ENCODE data around the gene GPX5.

GPX5 gene

DNA sequence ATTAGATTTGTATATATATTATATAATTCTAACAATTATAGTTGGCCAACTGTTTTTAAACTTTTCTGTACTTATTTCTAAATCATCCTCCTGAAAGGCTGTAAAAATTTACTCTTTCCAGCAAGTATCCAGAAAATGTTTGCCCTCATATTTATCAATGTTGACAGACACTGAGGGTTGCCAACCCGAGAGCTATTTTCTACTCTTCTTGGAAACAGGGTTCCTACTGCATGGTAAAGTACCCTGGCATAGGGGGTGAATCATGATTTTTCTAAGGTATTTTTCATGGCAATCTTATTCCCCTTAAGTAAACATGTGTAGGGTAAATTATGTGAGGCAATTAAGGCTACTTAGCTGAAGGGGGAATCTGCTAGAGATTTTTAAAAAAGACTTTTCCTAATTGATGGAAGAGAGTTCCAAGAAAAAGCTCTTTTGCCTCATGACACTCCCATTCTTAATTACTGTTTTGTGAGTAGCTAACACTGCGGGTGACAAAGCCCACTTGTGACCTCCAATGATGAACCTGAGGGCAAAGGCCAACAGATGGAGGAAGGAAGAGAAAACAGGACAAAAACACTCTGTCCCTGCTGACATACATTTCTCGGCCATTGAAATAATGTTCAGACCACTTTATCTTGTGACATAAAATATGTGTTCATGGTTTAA is 37.9 kb downstream of the GPX5 start:
- TF ChIP-seq, protein P1, sequence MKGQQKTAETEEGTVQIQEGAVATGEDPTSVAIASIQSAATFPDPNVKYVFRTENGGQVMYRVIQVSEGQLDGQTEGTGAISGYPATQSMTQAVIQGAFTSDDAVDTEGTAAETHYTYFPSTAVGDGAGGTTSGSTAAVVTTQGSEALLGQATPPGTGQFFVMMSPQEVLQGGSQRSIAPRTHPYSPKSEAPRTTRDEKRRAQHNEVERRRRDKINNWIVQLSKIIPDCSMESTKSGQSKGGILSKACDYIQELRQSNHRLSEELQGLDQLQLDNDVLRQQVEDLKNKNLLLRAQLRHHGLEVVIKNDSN (IDR thresholded peaks at IDR 0.05), result no peak
- TF ChIP-seq CEBPB (IDR thresholded peaks at IDR 0.05) (no peak), RAD21 (IDR thresholded peaks at IDR 0.05; ENCODE audit: low read depth) (no peak), CREB1 (IDR thresholded peaks at IDR 0.05; ENCODE audit: low read depth) (no peak), TCF12 (IDR thresholded peaks at IDR 0.05; ENCODE audit: low read depth) (no peak), TAF1 (IDR thresholded peaks at IDR 0.05; ENCODE audit: low read depth) (no peak)

DNA sequence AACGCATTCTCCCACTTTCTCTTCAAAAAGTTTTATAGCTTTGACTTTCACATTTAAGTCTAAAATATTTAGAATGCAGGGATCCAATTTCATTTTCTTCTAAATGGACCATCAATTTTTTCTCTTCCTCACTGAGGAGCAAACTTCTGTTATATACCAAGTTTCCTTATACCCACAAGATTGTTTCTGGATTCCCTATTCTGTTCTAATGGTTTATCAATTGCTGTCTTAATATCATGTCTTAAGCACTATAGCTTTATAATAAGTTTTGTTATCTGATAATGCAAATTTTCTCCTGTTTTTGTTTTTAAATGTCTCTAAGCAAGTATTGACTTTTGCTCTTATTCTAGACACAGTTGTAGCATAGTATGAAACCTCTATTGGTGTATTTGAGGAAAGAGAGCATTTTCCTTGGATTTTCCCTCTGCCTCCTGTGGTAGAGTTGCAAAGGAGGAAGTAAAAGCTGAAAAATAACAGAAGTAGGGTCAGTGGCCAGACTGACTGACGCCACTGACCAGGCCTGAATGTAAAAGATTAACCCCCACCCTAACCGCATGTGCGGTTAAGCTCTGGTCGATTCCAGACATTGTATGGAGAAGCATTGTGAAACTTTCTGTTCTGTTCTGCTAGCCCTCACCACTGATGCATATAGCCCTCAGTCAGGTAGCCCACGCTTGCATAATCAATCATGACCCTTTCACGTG is 40.3 kb downstream of the GPX5 start:
- TF ChIP-seq TAF1 (IDR thresholded peaks at IDR 0.05; ENCODE audit: low read depth) (no peak), TEAD4 (IDR thresholded peaks at IDR 0.05) (no peak), EGR1 (IDR thresholded peaks at IDR 0.05) (no peak), TCF12 (IDR thresholded peaks at IDR 0.05; ENCODE audit: low read depth) (no peak), ZBTB7A (IDR thresholded peaks at IDR 0.05; ENCODE audit: low read depth) (no peak), CREB1 (IDR thresholded peaks at IDR 0.05; ENCODE audit: low read depth) (no peak), NFIC (IDR thresholded peaks at IDR 0.05) (no peak), EP300 (IDR thresholded peaks at IDR 0.05; ENCODE audit: borderline replicate concordance) (no peak), YY1 (IDR thresholded peaks at IDR 0.05; ENCODE audit: low read depth) (no peak), RAD21 (IDR thresholded peaks at IDR 0.05; ENCODE audit: low read depth) (no peak), CEBPB (IDR thresholded peaks at IDR 0.05) (no peak), FOXM1 (IDR thresholded peaks at IDR 0.05; ENCODE audit: borderline replicate concordance, low read depth) (no peak)
- TF ChIP-seq, protein P2, sequence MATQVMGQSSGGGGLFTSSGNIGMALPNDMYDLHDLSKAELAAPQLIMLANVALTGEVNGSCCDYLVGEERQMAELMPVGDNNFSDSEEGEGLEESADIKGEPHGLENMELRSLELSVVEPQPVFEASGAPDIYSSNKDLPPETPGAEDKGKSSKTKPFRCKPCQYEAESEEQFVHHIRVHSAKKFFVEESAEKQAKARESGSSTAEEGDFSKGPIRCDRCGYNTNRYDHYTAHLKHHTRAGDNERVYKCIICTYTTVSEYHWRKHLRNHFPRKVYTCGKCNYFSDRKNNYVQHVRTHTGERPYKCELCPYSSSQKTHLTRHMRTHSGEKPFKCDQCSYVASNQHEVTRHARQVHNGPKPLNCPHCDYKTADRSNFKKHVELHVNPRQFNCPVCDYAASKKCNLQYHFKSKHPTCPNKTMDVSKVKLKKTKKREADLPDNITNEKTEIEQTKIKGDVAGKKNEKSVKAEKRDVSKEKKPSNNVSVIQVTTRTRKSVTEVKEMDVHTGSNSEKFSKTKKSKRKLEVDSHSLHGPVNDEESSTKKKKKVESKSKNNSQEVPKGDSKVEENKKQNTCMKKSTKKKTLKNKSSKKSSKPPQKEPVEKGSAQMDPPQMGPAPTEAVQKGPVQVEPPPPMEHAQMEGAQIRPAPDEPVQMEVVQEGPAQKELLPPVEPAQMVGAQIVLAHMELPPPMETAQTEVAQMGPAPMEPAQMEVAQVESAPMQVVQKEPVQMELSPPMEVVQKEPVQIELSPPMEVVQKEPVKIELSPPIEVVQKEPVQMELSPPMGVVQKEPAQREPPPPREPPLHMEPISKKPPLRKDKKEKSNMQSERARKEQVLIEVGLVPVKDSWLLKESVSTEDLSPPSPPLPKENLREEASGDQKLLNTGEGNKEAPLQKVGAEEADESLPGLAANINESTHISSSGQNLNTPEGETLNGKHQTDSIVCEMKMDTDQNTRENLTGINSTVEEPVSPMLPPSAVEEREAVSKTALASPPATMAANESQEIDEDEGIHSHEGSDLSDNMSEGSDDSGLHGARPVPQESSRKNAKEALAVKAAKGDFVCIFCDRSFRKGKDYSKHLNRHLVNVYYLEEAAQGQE (IDR thresholded peaks at IDR 0.05; ENCODE audit: low read depth), result no peak
- TF ChIP-seq, protein P3, sequence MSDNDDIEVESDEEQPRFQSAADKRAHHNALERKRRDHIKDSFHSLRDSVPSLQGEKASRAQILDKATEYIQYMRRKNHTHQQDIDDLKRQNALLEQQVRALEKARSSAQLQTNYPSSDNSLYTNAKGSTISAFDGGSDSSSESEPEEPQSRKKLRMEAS (IDR thresholded peaks at IDR 0.05), result no peak
- TF ChIP-seq, protein P1 (IDR thresholded peaks at IDR 0.05), result no peak

DNA sequence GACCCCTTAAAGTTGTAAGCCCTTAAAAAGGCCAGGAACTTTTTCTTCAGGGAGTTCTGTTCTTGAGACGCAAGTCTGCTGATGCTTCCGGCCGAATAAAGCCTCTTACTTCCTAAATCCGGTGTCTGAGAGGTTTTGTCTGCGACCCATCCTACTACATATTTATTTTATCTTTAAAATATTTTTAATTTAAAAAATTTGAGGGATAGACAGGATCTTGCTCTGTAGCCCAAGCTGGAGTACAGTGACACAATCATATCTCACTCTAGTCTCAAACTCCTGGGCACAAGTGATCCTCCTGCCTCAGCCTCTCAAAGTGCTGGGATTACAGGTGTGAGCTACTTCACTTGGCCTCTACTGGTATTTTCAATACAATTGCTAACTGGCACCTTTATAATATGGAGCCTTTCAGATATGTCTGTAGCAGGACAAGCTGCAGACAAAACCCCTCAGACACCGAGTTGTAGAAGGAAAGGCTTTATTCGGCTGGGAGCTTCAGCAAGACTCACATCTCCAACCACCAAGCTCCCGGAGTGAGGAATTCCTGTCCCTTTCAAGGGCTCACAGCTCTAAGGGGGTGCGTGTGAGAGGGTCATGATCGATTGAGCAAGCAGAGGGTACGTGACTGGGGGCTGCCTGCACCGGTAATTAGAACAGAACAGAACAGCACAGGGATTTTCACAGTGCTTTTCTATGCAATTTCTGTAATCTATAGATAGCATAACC is 41.0 kb downstream of the GPX5 start:
- TF ChIP-seq TEAD4 (IDR thresholded peaks at IDR 0.05) (no peak), NFIC (IDR thresholded peaks at IDR 0.05) (no peak)

DNA sequence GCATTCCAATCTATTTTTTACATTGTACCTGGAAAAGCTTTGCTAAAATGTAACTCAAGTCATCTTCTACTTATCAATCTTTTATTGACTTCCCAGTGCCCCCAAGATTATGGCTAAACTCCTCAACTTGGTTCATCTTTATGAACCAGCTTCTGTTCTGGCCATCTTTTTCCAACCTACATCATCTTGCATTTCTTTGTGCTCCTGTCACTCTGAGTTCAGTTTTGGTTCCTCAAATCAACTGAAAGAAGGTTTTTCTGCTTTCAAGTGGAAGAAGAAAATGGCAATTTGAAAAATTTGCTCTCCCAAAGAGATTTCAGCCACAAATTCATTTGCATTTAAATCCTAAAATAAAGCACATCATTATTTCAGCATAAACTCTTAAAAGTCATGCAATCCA is 41.8 kb downstream of the GPX5 start:
- TF ChIP-seq YY1 (IDR thresholded peaks at IDR 0.05; ENCODE audit: low read depth), result no peak
- no peak for TF ChIP-seq NFIC (IDR thresholded peaks at IDR 0.05)
- no peak for TF ChIP-seq RAD21 (IDR thresholded peaks at IDR 0.05; ENCODE audit: low read depth)
- no peak for TF ChIP-seq TEAD4 (IDR thresholded peaks at IDR 0.05)
- TF ChIP-seq CREB1 (IDR thresholded peaks at IDR 0.05; ENCODE audit: low read depth), result no peak
- TF ChIP-seq, protein P2 (IDR thresholded peaks at IDR 0.05; ENCODE audit: low read depth), result no peak
- no peak for TF ChIP-seq FOXM1 (IDR thresholded peaks at IDR 0.05; ENCODE audit: borderline replicate concordance, low read depth)
- TF ChIP-seq, protein P1 (IDR thresholded peaks at IDR 0.05), result no peak
- no peak for TF ChIP-seq TCF12 (IDR thresholded peaks at IDR 0.05; ENCODE audit: low read depth)
- no peak for TF ChIP-seq CEBPB (IDR thresholded peaks at IDR 0.05)

DNA sequence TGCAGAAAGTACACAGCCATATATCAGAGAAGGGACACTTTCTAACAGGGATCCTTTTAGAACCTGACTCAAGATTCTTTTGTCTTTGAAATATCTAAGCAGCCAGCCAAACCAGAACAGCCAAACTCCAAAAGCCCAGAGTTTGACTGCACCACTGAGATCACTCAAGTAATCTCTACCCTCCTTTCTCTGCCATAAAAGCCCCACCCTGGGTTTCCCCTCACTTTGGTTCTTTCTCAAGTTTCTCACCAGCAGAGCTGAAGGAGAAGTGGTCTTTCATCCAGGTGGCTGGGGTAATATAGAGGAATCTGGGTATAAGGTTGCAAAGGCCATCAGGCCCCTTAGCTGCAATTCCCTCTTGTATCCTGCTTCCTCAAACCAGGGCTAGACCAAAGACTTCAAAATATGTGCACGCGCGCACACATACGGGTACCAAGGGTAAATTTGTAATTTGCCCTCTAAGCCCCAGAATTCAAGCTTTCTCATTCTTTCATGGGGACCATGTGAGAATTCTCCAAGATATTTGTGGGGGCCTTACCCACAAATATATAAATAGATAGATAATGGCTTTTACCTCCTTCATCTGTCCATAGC is 42.9 kb downstream of the GPX5 start:
- TF ChIP-seq ZBTB7A (IDR thresholded peaks at IDR 0.05; ENCODE audit: low read depth), result no peak
- no peak for TF ChIP-seq FOXM1 (IDR thresholded peaks at IDR 0.05; ENCODE audit: borderline replicate concordance, low read depth)
- TF ChIP-seq, protein P1 (IDR thresholded peaks at IDR 0.05), result no peak
- no peak for TF ChIP-seq TEAD4 (IDR thresholded peaks at IDR 0.05)
- no peak for TF ChIP-seq TCF12 (IDR thresholded peaks at IDR 0.05; ENCODE audit: low read depth)
- TF ChIP-seq, protein P2 (IDR thresholded peaks at IDR 0.05; ENCODE audit: low read depth), result no peak
- TF ChIP-seq CREB1 (IDR thresholded peaks at IDR 0.05; ENCODE audit: low read depth), result no peak
- TF ChIP-seq CEBPB (IDR thresholded peaks at IDR 0.05), result no peak
- TF ChIP-seq EP300 (IDR thresholded peaks at IDR 0.05; ENCODE audit: borderline replicate concordance), result no peak
